Embryonic facial prominence (tissue), 1 donor: Measurements from ENCODE around the gene MYO18A.
"Not testable (repeated sequence)": the region's sequence is repeated elsewhere in the genome, so short reads cannot be mapped to it uniquely, and the experiment has no call there.

Experiments
- DNase-seq: peaks from one replicate; pipeline ENCODE4 v3.0.0-alpha.2; 2016; ENCODE audit errors: extremely low spot score

MYO18A gene

GRCh38 chr17:29108823-29109476, 71.2 kb downstream of the MYO18A start:
- DNase-seq: no peak

GRCh38 chr17:29107933-29108822, 72.0 kb downstream of the MYO18A start:
- DNase-seq: no peak

- DNase-seq: no peak
These were observed 73.1 kb downstream of the MYO18A start for GRCh38 chr17:29107084-29107483.

- DNase-seq: no peak
These were observed 76.9 kb downstream of the MYO18A start for GRCh38 chr17:29103341-29103740.

GRCh38 chr17:29102741-29103181, 77.4 kb downstream of the MYO18A start:
- no peak for DNase-seq

GRCh38 chr17:29102046-29102445, 78.2 kb downstream of the MYO18A start:
- DNase-seq: no peak

GRCh38 chr17:29100296-29100695, 79.9 kb downstream of the MYO18A start:
- DNase-seq: no peak

- no peak for DNase-seq
These were observed 80.7 kb downstream of the MYO18A start for GRCh38 chr17:29099527-29099926.

GRCh38 chr17:29096094-29096493, 84.1 kb downstream of the MYO18A start:
- no peak for DNase-seq

GRCh38 chr17:29095439-29095838, 84.8 kb downstream of the MYO18A start:
- DNase-seq: no peak

GRCh38 chr17:29094101-29094708, 86.0 kb downstream of the MYO18A start:
- DNase-seq: no peak

- no peak for DNase-seq
These were observed 86.9 kb downstream of the MYO18A start for GRCh38 chr17:29093090-29093871.

- DNase-seq: no peak
These were observed 88.5 kb downstream of the MYO18A start for GRCh38 chr17:29091606-29092289.

GRCh38 chr17:29090750-29091605, 89.2 kb downstream of the MYO18A start:
- DNase-seq: no peak

- DNase-seq: no peak
These were observed 90.1 kb downstream of the MYO18A start for GRCh38 chr17:29090108-29090507.

- DNase-seq: no peak
These were observed 90.6 kb downstream of the MYO18A start for GRCh38 chr17:29089601-29090044.

GRCh38 chr17:29088782-29089181, 91.4 kb downstream of the MYO18A start:
- not testable (repeated sequence) for DNase-seq

- DNase-seq: no peak
These were observed 93.4 kb downstream of the MYO18A start for GRCh38 chr17:29086628-29087332.

GRCh38 chr17:29085223-29085622, 95.0 kb downstream of the MYO18A start:
- no peak for DNase-seq
